NK-92 (cell line): ENCODE measurements around the gene INHBC.
"Not testable (repeated sequence)": the region's sequence is repeated elsewhere in the genome, so short reads cannot be mapped to it uniquely, and the experiment has no call there.

Experiments used
- DNase-seq: peaks from one replicate; lab custom pipeline; 2025; ENCODE audit not compliant: unreplicated experiment; lab: John Stamatoyannopoulos, UW

INHBC gene, protein sequence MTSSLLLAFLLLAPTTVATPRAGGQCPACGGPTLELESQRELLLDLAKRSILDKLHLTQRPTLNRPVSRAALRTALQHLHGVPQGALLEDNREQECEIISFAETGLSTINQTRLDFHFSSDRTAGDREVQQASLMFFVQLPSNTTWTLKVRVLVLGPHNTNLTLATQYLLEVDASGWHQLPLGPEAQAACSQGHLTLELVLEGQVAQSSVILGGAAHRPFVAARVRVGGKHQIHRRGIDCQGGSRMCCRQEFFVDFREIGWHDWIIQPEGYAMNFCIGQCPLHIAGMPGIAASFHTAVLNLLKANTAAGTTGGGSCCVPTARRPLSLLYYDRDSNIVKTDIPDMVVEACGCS

GRCh38 chr12:57434517-57435223, at the start of gene INHBC:
INHBC (plus strand) TSS chr12:57434784; CDS start chr12:57434887, 103 bp downstream.
- no peak for DNase-seq

DNA sequence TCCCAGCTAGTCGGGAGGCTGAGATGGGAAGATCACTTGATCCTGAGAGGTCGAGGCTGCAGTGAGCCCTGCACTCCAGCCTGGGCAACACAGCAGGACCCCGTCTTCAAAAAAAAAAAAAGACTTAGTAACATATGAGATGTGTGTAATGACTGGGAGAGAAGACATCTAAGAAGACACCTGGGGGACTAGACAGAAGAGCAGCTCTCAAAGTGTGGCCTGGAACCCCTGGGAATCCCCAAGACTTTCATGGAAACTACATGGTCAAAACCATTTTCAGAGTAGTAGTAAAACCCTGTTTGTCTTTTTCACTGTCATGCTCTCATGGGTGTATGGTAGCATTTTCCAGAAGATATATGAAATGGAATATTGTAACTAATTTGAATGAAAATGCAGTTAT, 49.0 kb upstream of the INHBC start:
- DNase-seq: no peak

DNA sequence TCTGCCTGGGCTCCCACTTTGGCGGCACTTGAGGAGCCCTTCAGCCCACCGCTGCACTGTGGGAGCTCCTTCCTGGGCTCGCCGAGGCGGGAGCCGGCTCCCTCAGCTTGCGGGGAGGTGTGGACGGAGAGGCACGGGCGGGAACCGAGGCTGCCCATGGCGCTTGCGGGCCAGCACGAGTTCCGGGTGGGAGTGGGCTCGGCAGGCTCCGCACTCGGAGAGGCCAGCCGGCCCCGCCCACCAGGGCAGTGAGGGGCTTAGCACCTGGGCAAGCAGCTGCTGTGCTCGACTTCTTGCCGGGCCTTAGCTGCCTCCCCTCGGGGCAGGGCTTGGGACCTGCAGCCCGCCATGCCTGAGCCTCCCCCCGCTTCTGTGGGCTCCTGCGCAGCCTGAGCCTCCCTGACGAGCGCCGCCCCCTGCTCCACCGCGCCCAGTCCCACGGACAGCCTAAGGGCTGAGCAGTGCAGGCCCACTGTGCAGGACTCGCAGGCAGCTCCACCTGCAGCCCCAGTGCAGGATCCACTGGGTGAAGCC, 48.3 kb upstream of the INHBC start:
- no peak for DNase-seq

DNA sequence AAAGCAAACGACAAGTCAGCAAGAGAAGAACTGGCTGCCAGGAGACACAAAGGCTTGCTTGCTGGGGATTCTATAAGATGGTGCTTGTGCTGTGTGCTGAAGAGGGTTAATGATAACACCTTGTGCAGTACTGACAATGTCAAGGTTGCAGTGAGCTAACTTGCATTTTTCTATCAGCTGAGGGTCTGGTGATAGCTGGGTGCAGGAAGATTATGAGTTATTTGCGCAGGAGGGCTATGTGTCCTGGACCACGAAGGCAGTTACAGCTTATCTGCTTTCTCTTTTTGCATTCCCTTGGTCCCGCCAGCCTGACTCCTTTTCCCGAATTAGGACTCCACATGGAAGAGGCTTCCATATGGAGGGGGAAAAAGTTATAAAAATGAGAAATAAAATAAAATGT, 46.2 kb upstream of the INHBC start:
- DNase-seq: no peak

- no peak for DNase-seq
Measured at GRCh38 chr12:57389033-57389432, 45.6 kb upstream of the INHBC start.

DNA sequence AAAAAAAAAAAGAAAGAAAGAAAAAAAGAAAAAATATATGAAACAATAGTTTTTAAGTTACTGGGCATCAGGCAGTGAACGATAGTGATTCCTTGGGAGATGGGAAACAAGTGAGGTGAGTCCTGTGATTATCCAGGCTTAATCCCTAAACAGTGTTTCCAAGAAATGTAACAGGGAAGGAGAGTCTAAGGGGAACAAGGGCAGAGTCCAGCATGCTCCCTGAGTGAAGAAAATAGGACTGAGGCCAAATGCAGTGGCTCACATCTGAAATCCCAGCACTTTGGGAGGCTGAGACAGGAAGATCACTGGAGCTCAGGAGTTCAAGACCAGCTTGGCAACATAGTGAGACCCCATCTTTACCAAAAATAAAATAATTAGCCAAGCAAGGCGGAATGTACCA, 44.4 kb upstream of the INHBC start:
- no peak for DNase-seq

GRCh38 chr12:57395121-57395520, 39.5 kb upstream of the INHBC start:
- DNase-seq: no peak

DNA sequence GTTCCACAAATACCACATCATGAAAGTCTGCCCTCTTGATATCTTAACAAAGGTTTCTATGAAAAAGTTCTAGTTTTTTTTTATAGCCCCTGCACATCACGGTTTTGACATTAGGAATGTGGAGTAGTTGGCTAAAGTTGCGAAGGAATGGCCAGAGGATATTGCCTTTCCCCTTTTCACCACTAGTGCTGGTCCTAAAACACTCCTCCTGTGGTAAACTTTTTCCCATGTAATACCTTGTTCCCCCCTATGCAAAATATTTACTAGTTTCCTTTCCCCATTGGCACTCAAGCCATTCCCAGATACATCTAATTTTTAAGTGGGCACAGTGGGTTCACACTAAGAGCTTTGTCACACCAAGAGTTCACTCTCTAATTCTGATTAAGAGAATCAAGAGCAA, 37.1 kb upstream of the INHBC start:
- no peak for DNase-seq

DNA sequence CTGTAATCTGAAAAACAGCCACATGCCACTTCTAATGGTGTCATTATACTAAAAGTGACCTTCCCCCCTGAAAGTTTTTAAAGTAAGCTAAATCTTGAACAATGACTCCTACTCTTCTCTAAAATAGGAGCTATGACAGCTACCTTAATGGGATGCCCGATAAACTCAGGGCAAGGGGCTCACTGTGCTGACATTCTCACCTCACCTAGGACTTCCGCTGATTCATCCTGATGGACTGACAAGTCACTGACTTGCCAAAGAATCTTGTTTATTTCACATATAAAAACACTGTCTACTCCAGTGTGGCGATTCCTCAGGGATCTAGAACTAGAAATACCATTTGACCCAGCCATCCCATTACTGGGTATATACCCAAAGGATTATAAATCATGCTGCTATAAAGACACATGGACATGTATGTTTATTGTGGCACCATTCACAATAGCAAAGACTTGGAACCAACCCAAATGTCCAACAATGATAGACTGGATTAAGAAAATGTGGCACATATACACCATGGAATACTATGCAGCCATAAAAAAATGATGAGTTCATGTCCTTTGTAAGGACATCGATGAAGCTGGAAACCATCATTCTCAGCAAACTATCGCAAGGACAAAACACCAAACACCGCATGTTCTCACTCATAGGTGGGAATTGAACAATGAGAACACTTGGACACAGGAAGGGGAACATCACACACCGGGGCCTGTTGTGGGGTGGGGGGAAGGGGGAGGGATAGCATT, 34.7 kb upstream of the INHBC start:
- not testable (repeated sequence) for DNase-seq

DNA sequence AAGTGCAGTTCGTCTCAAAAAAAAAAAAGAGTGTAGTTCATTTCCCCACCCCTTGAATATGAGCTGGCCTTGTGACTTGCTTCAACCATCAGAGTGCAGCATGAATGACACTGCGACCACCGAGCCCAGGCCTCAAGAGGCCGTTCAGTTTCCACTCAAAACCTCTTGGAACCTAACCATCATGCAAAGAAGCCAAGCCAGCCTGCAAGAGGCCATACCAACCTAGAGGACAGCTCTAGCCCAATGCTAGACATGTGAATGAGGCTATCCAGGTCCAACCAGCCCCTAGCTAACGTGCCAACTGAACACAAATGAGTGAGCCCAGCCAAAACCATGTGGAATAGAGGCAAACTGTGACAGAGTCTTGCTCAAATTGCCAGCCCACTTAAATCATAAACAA, 33.4 kb upstream of the INHBC start:
- DNase-seq: no peak

GRCh38 chr12:57402156-57402555, 32.4 kb upstream of the INHBC start:
- DNase-seq: not testable (repeated sequence)

DNA sequence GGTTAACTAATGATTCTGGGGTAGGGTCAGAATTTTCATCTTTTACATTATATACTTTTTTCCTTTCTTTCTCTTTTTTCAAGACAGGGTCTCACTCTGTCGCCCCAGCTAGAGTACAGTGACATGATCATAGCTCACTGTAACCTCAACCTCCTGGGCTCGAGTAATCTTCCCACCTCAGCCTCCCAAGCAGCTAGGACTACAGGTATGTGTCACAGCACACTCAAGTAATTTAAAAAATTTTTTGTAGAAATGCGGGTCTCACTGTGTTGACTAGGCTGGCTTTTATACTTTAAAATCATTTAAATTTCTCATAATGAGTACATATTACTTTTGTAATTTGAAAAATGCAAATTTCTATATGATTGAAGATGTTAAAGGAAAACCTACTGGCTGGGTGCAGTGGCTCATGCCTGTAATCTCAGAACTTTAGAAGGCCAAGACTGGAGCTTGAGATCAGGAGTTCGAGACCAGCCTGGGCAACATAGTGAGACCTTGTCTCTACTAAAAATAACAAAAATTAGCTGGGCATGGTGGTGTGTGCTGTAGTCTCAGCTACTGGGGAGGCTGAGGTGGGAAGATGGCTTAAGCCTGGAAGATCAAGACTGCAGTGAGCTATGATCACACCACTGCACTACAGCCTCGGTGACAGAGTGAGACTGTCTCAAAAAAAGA, 29.5 kb upstream of the INHBC start:
- no peak for DNase-seq

DNA sequence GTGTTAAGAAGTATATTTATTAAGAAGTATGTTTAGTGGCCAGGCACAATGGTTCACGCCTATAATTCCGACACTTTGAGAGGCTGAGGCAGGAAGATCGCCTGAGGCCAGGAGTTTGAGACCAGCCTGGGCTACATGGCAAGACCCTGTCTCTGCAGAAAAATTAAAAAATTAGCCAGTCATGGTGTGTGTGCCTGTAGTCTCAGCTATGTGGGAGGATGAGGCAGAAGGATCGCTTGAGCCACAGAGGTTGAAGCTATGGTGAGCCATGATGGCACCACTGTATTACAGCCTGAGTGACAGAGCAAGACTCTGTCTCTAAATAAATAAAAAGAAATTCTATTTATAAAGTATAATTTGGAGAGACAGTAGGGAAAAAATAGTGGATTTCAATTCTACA, 24.1 kb upstream of the INHBC start:
- DNase-seq: no peak

DNA sequence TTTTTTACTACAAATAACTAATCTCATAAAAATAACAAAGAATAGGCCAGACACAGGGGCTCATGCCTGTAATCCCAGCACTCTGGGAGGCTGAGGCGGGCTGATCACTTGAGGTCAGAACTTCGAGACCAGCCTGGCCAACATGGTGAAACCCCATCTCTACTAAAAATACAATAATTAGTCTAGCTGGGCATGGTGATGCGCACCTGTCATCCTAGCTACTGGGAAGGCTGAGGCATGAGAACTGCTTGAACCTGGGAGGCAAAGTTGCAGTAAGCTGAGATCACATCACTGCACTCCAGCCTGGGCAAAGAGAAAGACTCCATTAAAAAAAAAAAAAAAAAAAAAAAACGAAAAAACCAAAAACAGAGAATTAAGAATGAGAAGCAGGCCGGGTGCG, 20.4 kb upstream of the INHBC start:
- DNase-seq: not testable (repeated sequence)

DNA sequence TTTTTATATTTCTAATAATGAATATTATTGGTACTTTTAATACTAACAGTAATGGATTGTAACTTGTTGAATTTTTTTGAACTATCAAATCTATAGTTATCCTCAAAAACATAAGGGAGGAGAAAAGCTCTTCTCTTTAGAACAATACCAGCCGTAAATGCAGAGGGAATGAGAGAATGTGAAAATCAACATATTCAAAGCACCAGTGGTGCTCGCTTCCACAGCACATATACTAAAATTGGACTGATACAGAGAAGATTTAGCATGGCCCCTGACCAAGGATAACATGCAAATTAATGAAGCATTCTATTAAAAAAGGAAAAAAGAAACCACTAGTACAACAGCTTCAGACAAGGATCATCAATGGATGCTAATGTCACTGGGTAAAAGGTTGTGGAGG, 19.5 kb upstream of the INHBC start:
- DNase-seq: no peak

GRCh38 chr12:57416039-57416996, 18.3 kb upstream of the INHBC start:
- no peak for DNase-seq

GRCh38 chr12:57418255-57418654, 16.3 kb upstream of the INHBC start:
- DNase-seq: no peak

DNA sequence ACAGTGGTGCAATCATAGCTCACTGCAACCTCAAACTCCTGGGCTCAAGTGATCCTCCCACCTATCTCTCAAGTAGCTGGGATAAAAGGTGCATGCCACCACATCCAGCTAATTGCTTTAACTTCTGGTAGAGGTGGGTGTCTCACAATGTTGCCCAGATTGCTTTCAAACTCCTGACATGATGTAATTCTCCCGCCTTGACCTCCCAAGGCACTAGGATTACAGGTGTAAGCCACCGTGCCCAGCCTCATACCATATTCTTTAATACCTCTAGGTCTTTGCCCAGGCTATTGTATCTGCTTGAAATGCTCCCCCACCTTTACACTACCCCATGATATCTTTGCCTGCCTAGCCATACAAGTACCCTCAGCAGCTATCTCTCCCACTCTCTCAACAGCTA, 15.1 kb upstream of the INHBC start:
- DNase-seq: no peak

DNA sequence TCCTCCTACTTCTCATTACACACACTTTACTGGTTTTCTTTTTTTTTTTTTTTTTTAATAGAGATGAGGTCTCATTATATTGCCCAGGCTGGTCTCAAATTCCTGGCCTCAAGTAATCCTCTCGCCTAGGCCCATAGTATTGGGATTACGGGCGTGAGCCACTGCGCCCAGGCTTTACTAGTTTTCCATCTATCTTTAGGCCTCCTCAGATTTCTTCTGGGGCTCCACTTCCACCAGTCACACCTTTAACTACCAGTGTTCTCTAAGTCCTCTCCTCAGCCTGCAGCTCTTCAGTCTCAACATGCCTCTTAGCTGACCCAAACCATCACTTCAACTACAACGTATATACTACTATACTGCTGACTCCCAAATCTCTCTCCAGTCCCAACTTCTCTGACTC, 14.1 kb upstream of the INHBC start:
- no peak for DNase-seq

DNA sequence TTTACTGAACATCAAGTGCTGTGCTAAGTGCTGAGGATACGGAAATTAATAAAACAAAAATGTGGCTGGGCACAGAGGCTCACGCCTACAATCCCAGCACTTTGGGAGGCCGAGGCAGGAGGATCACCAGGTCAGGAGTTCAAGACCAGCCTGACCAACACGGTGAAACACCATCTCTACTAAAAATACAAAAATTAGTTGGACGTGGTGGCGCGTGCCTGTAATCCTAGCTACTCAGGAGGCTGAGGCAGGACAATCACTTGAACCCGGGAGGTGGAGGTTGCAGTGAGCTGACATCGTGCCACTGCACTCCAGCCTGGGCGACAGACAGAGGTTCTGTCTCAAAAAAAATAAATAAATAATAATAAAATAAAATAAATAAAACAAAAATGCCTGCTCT, 7.6 kb upstream of the INHBC start:
- not testable (repeated sequence) for DNase-seq
